Heart right ventricle (tissue), 16 donors: ENCODE results near the gene KRTAP12-2. TPM values are rescaled to one million over a fixed set of nuclear protein-coding genes. Genes with fewer than 3 reads are reported as not detected.
"Not testable (repeated sequence)": the region's sequence is repeated elsewhere in the genome, so short reads cannot be mapped to it uniquely, and the experiment has no call there.

Experiments
- ATAC-seq, 8 donors: fragments of 200-7000 bp; cut with Tn5 transposase; one replicate each; pipeline ENCODE4 v1.9.1; 2020; ENCODE audit warnings: mild to moderate bottlenecking in 8 of 8, moderate library complexity in 8 of 8, moderate number of reproducible peaks in 1 of 8
- DNase-seq, 2 donors: peaks; one replicate each; pipeline ENCODE4 v3.0.0-alpha.2; 2020
- H3K27ac ChIP-seq, 10 donors: fragments of 200-600 bp; sonication (generic) in 2 of 10; one replicate each; pipeline versions ENCODE4 v1.5.0 to v1.8.0; 2020 to 2022; ENCODE audit warnings: mild to moderate bottlenecking in 3 of 10
- H3K27me3 ChIP-seq, 7 donors: fragments of 200-600 bp; one replicate each; pipeline ENCODE4 v1.8.0; 2021 to 2022; ENCODE audit warnings: mild to moderate bottlenecking in 2 of 7
- H3K36me3 ChIP-seq, 9 donors: fragments of 200-600 bp; sonication (generic) in 1 of 9; one replicate each; pipeline versions ENCODE4 v1.5.0 to v1.8.0; 2020 to 2022; ENCODE audit warnings: mild to moderate bottlenecking in 2 of 9
- H3K4me1 ChIP-seq, 9 donors: fragments of 200-600 bp; sonication (generic) in 1 of 9; one replicate each; pipeline versions ENCODE4 v1.5.0 to v1.8.0; 2020 to 2022; ENCODE audit warnings: mild to moderate bottlenecking in 4 of 9
- H3K4me3 ChIP-seq, 10 donors: fragments of 200-600 bp; sonication (generic) in 2 of 10; one replicate each; pipeline versions ENCODE4 v1.5.0 to v1.8.0; 2020 to 2022; ENCODE audit warnings: mild to moderate bottlenecking in 7 of 10, moderate library complexity in 2 of 10
- H3K9me3 ChIP-seq, 11 donors: fragments of 200-600 bp in 10 of 11; sonication (generic) in 2 of 11; one replicate each; pipeline versions ENCODE4 v1.5.0 to v1.8.0; 2013 to 2022; ENCODE audit warnings: mild to moderate bottlenecking in 2 of 11, control low read depth in 1 of 11, moderate library complexity in 1 of 11
- CTCF ChIP-seq, 9 donors: fragments of 200-600 bp; sonication (generic) in 2 of 9; IDR thresholded peaks; one replicate each; pipeline versions ENCODE4 v1.5.0 to v1.8.0; 2021 to 2022; ENCODE audit warnings: antibody characterized with exemption in 9 of 9, mild to moderate bottlenecking in 5 of 9, moderate library complexity in 1 of 9
- WGBS, 2 donors: extraction: QIAGEN DNeasy Blood & Tissue Kit; methylation state at CpG; one replicate each; pipeline ENCODE4 v1.1.7; 2013; ENCODE audit warnings: inconsistent platforms in 1 of 2; 5-methylcytosine and 5-hydroxymethylcytosine counted together
- intact Hi-C, 10 donors: fragments of 100-400 bp; cut with DNase I; formaldehyde crosslinking; loops; one replicate each; pipeline versions ENCODE4 v1.11.1 to v1.14.2; 2022
- polyA plus RNA-seq, 2 donors: library from polyadenylated mRNA; stranded (reverse); fragments of 200-250 nt; gene quantifications; one replicate each; pipeline ENCODE4 v1.2.3, GENCODE V29; 2013
- total RNA-seq, 10 donors: library from RNA; stranded (reverse); fragmentation: NEBNext Ultra II Directional in 3 of 10; extraction: Animal tissue kit (Norgen Biotek cat#: 25700) in 3 of 10; gene quantifications; one replicate each; pipeline versions ENCODE4 v1.2.1 to v1.2.4, GENCODE V29; 2021 to 2023
- donor health status: Arrhythmogenic right ventricular cardiomyopathy.
- donor health status: ischemic (EF 13 %, LVEDD 7.1; RV severe dilation, severe dysfunction).
- donor health status: healthy with polysubstance abuse.
- donor health status: DM: no; HTN: yes; CAD: no.
- donor health status: DM: no; HTN: no; CAD: no.
- donor health status: ischemic (EF 25% LVEDD 6.9; RV normal size, moderate dysfunction).
- donor health status: ischemic (EF 25% LVEDD 5.7; RV mildly dilated, moderate dysfunction).
- donor health status: healthy.
- donor health status: DM: yes; HTN: yes; CAD: no.
- donor health status: Ischemic cardiomyopathy.
- donor health status: ischemic (EF 35%, LVEDD 5.7; RV mildly dilated, moderate dysfunction).
- donor health status: nonischemic (EF 11% LVEDD 7.7; RV severe dilation, severe dysfunction).
- donor health status: DM: yes; HTN: yes; CAD: no.
- donor health status: PGD.
- donor health status: ischemic (EF 29% LVEDD 5.4; RV normal size, mild dysfunction).
- donor health status: nonischemic (EF 23%, LVEDD 6.1; RV moderate dilation, normal function).

The KRTAP12-2 gene
- total and polyA plus RNA-seq, 12 donors: not detected

- intact Hi-C loops: no loop called here
- TF ChIP-seq CTCF (IDR thresholded peaks at IDR 0.05): no peak
- no peak for ATAC-seq
- DNase-seq: no peak
- peaks cover 0 to 94% (median 88%) of the 10 kb centered on the region in 7 donors for H3K27me3 ChIP-seq
- H3K36me3 ChIP-seq: no peaks in the 10 kb centered on the region
- no peak overlapping the region for H3K4me3 ChIP-seq
- H3K4me1 ChIP-seq: no peaks in the 10 kb centered on the region
- no peak overlapping the region for H3K27ac ChIP-seq
- no peaks in the 10 kb centered on the region for H3K9me3 ChIP-seq
- 83 to 85% methylated on average over 14 of the region's 14 CpGs for WGBS, 2 donors
These were observed 34.3 kb upstream of the KRTAP12-2 start for GRCh38 chr21:44701023-44701400.

GRCh38 chr21:44700101-44701022 is 33.6 kb upstream of the KRTAP12-2 start:
- Histone ChIP-seq H3K4me3 (no peak overlapping the region), H3K9me3 (no peaks in the 10 kb centered on the region), H3K27me3 (peaks cover 0 to 92% (median 90%) of the 10 kb centered on the region in 7 donors), H3K36me3 (no peaks in the 10 kb centered on the region), H3K4me1 (no peaks in the 10 kb centered on the region), H3K27ac (no peak overlapping the region)
- ATAC-seq (no peak), DNase-seq (no peak)
- 46 to 47% methylated on average over 21 of the region's 21 CpGs for WGBS, 2 donors
- TF ChIP-seq CTCF (IDR thresholded peaks at IDR 0.05): no peak
- intact Hi-C loops: no loop called here

- H3K36me3 ChIP-seq: no peaks in the 10 kb centered on the region
- no peak overlapping the region for H3K27ac ChIP-seq
- H3K4me3 ChIP-seq: no peak overlapping the region
- H3K4me1 ChIP-seq: no peaks in the 10 kb centered on the region
- intact Hi-C loops: no loop called here
- no peak for ATAC-seq
- H3K9me3 ChIP-seq: peaks cover 0 to 2% (median 0%) of the 10 kb centered on the region in 11 donors
- no peak for DNase-seq
- peaks cover 0 to 97% (median 83%) of the 10 kb centered on the region in 7 donors for H3K27me3 ChIP-seq
- no peak for TF ChIP-seq CTCF (IDR thresholded peaks at IDR 0.05)
- 39% methylated on average over 17 of the region's 17 CpGs for WGBS, 2 donors
These were observed 32.8 kb upstream of the KRTAP12-2 start for GRCh38 chr21:44699502-44700001.

- H3K36me3 ChIP-seq: no peaks in the 10 kb centered on the region
- no peak overlapping the region for H3K27ac ChIP-seq
- 23 to 24% methylated on average over 35 of the region's 35 CpGs for WGBS, 2 donors
- peaks cover 0 to 17% (median 9%) of the 10 kb centered on the region in 11 donors for H3K9me3 ChIP-seq
- peaks cover 0 to 84% (median 68%) of the 10 kb centered on the region in 7 donors for H3K27me3 ChIP-seq
- intact Hi-C loops: no loop called here
- no peaks in the 10 kb centered on the region for H3K4me1 ChIP-seq
- H3K4me3 ChIP-seq: no peak overlapping the region
- DNase-seq (no peak), ATAC-seq (peak in 2 of 8 donors; percentile 20 to 22)
- no peak for TF ChIP-seq CTCF (IDR thresholded peaks at IDR 0.05)
These were observed 31.3 kb upstream of the KRTAP12-2 start for GRCh38 chr21:44697811-44698734.

GRCh38 chr21:44697172-44697810 is 30.6 kb upstream of the KRTAP12-2 start, which contains the start of gene KRTAP10-12:
Gene KRTAP10-12 (plus strand): TSS chr21:44697172. CDS start chr21:44697202, 30 bp downstream.
- H3K36me3 ChIP-seq, H3K4me1 ChIP-seq, H3K27ac ChIP-seq, intact Hi-C loops, DNase-seq, H3K4me3 ChIP-seq, ATAC-seq: not testable (repeated sequence)
- Histone ChIP-seq H3K27me3 (peaks cover 0 to 76% (median 61%) of the 10 kb centered on the region in 7 donors), H3K9me3 (peaks cover 0 to 24% (median 12%) of the 10 kb centered on the region in 11 donors)
- WGBS, 2 donors: 28 to 35% methylated on average over 18 to 20 of the region's 21 CpGs
